HEK293T (cell line): ENCODE measurements around the gene SPAG16.

Experiments
- BHLHE40 ChIP-seq: fragments of 450-650 bp; IDR thresholded peaks from 2 replicates; pipeline ENCODE4 v1.6.1; 2016; ENCODE audit warnings: mild to moderate bottlenecking, moderate library complexity, borderline replicate concordance
- CTBP1 ChIP-seq: fragments of 450-650 bp; IDR thresholded peaks from 2 replicates; pipeline ENCODE4 v1.6.1; 2016; ENCODE audit warnings: borderline replicate concordance
- FOXM1 ChIP-seq: fragments of 450-650 bp; IDR thresholded peaks from 2 replicates; pipeline ENCODE4 v1.6.1; 2017; ENCODE audit warnings: mild to moderate bottlenecking, borderline replicate concordance
- SP1 ChIP-seq: fragments of 450-650 bp; IDR thresholded peaks from 2 replicates; pipeline ENCODE4 v1.6.1; 2017

DNA sequence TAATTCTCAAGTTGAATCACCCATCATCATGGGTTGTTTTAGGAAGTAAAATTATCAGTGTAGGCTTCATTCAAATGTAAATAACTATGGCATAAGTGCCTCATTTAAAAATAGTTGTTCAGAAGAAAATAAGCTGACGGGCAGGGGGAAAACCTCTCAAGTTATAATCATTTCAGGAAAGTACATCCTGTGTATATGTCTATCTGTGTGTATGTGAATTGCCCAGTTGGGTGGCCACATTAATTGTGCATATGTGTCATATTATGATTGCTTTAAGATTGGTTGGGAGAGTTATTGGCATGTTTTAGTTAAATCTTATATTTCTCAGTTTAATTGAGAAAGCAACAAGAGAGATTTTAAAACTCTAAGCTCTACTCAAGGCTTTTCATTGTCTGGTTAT is 843.8 kb downstream of the SPAG16 start:
- TF ChIP-seq BHLHE40 (no peak), FOXM1 (no peak), CTBP1 (no peak), SP1 (no peak)
